ENCODE measurements around the gene MIEF1.

- TF ChIP-seq CTCF (IDR thresholded peaks at IDR 0.05) (no peak), POLR2A (IDR thresholded peaks at IDR 0.05; ENCODE audit: low read depth) (no peak)
Observed at GRCh38 chr22:39471381-39472141, 30.5 kb upstream of the MIEF1 start.

Data from esophagus muscularis mucosa (tissue), 3 donors.